Astrocyte of the spinal cord (primary cell): ENCODE results near the gene KRTCAP2.

Source experiments
- DNase-seq: peaks from one replicate; pipeline ENCODE4 v3.0.0; 2011; ENCODE audit warnings: low read depth, low spot score
- H3K4me3 ChIP-seq: 2 replicates; pipeline ENCODE4 v1.5.1; 2011; ENCODE audit warnings: low read depth, mild to moderate bottlenecking, low read length, moderate library complexity
- in situ Hi-C: cut with HindIII; loops from 2 replicates; pipeline ENCODE4 v1.10.0; 2017; ENCODE audit warnings: low sequenced_read_pairs
- TF ChIP-seq, protein P1 (sequence below): IDR thresholded peaks from 2 replicates; pipeline ENCODE4 v1.5.1; 2012; ENCODE audit warnings: low read depth, mild to moderate bottlenecking, low read length, inconsistent platforms

KRTCAP2 gene

DNA sequence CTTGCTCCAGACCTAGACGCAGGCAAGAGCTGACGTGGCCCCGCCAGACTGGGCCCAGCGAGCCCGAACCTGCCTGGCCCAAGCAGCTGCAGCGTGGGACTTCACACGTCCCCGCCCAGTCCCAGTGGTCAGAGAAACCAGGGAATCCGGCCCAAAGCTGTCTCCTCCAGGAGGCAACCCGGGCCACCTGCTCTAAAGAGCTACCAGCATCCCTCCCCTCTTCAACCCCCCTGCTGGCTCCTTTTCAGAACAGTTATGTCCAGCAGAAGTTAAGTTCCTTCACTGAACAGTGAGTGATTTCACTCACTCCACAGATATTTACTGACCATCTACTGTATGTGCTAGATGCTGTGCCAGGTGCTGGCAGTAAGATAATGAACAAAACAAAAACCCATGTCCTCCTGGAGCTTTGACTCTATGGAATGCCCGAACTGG, 47.6 kb downstream of the KRTCAP2 start:
- in situ Hi-C loops = no loop called here
- DNase-seq = no peak
- no peak overlapping the region for H3K4me3 ChIP-seq
- TF ChIP-seq, protein P1, sequence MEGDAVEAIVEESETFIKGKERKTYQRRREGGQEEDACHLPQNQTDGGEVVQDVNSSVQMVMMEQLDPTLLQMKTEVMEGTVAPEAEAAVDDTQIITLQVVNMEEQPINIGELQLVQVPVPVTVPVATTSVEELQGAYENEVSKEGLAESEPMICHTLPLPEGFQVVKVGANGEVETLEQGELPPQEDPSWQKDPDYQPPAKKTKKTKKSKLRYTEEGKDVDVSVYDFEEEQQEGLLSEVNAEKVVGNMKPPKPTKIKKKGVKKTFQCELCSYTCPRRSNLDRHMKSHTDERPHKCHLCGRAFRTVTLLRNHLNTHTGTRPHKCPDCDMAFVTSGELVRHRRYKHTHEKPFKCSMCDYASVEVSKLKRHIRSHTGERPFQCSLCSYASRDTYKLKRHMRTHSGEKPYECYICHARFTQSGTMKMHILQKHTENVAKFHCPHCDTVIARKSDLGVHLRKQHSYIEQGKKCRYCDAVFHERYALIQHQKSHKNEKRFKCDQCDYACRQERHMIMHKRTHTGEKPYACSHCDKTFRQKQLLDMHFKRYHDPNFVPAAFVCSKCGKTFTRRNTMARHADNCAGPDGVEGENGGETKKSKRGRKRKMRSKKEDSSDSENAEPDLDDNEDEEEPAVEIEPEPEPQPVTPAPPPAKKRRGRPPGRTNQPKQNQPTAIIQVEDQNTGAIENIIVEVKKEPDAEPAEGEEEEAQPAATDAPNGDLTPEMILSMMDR = no peak

DNA sequence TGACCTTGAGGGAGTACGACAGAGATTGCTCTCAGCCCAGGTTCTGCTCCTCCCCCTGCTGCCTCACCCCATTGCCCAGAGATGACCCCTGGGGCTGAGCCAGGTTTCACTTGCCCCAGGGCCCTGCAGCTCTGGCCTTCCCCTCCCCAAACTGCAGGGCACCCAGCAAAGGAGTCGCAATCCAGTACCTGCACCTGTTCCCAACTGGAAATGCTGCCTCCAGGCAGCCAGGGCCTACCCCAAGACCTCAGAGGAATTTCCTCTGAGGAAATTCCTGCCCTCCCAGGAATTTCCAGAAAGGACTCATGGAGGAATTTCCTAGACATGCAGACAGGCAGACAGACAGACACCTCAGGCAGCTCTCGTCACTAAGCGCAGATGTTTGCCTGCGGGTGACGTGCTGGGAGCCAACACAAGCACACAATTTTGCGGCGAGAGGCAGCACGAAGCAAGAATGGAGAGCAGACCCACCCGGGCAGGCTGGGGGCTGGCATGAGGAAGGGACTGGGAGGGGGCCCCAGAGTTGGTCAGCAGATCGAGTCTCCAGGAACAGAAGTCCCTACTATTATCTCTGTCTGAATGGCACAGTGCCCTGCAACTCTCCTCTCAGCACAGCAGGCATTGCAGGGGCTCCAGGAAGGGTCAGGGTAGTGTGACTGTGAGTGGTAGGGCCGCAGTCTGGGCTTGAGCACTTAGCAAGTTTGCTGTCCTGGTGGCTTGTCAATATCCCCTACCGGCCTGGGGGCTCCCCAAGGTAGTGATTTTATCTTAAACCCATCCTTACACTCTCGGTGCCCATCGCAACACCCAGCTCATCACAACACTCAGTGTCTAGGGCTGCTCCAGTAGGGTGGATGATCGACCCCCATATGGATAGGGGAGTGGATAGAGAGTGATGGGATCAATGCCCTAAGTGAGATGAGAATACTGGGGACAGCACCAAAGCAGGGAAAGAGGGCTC, 48.3 kb downstream of the KRTCAP2 start:
- no peak for DNase-seq
- no peak overlapping the region for H3K4me3 ChIP-seq
- TF ChIP-seq, protein P1 = no peak
- in situ Hi-C loops = no loop called here

DNA sequence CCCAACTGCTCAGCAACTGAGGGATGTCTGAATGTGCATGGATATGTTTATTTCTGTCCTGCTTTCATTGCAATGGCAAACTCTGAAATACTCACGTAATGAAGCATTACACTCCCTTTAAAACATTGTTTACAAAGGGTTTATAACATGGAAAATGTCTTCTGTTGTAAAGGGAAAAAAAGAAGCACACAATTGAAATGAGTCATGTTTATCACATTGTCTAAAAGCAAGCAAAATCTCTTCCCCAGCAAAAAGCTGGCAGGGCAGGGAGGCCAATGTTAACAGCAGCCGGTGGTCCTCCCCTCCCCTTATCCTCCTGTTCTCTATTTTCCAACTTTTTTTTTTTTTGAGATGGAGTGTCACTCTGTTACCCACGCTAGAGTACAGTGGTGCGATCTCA, 49.3 kb downstream of the KRTCAP2 start:
- in situ Hi-C loops = no loop called here
- no peak overlapping the region for H3K4me3 ChIP-seq
- DNase-seq = no peak
- TF ChIP-seq, protein P1 = no peak

DNA sequence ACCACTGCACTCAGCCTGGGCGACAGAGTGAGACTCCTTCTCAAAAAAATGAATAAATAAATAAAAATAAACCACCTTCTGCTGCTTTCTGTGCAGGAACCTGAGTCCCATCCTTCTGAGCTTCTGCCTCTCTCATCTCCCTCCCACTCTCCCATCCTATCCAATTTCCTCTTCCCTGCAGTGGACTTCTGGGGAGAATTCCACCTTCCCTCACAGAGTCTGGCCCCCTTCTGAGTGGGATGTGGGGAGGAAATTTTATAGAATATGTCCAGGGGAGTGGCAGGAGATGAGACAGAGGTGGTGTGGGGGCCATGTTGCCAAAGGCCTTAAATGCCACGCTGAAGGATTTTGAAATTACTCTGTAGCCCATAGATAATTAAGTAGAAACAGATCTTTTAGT, 50.8 kb downstream of the KRTCAP2 start:
- TF ChIP-seq, protein P1 = no peak
- no peak for DNase-seq
- no peak overlapping the region for H3K4me3 ChIP-seq
- in situ Hi-C loops = no loop called here

DNA sequence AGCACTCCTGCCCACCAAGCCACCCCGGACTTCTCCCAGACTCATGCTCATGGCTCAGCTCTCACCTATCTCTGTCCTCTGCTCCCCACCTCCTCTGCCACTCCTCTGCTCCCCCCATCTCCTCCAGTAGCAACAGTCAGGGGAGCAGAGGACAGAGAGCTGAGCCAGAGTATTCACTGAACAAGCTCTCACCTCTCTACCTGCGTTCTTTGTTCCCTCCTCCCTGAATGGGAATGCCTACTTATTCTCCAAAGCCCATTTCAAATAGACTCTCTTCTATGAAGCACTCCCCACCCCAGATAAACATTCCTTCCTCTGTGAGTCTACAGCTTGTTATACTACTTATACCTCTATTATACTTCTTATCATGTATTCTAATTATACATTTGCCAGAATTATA, 51.9 kb downstream of the KRTCAP2 start:
- TF ChIP-seq, protein P1 = no peak
- no peak for DNase-seq
- H3K4me3 ChIP-seq = no peak overlapping the region
- in situ Hi-C loops = no loop called here

DNA sequence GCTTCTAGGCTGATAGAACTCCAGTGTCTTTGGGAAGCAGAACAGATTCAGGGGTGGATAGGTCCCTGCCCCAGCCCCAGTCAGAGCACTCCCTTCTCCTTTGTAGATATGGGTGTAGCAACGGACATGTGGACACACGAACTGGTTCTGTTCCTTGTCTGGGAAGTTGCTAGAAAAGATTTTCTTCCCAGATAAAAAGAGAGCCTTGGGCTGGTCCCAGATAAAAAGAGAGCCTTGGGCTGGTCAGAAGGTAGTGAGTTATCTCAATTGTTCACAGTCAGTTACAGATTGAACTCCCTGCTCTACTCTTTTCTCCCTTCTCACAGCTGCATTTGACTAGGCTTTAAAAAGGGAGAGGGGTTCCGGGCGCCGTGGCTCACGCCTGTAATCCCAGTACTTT, 52.9 kb downstream of the KRTCAP2 start:
- in situ Hi-C loops = no loop called here
- TF ChIP-seq, protein P1 = no peak

More for the DNA sequence above, 52.9 kb downstream of the KRTCAP2 start:
- H3K4me3 ChIP-seq = no peak overlapping the region
- no peak for DNase-seq
